Chondrocyte (in vitro differentiated cells): Measurements from ENCODE around the gene SETD9. TPM values are rescaled to one million over a fixed set of nuclear protein-coding genes. Genes with fewer than 3 reads are reported as not detected.

Experiments used
- DNase-seq: peaks from one replicate; pipeline ENCODE4 v3.0.0; 2021; ENCODE audit warnings: mixed read lengths, low spot score
- H3K27ac Mint-ChIP-seq: one replicate; pipeline ENCODE4 v1.8.0; 2021; ENCODE audit warnings: mild to moderate bottlenecking, moderate library complexity, mixed read lengths; ENCODE audit not compliant: unreplicated experiment
- H3K27me3 Mint-ChIP-seq: 2 replicates; pipeline ENCODE4 v1.8.0; 2021; ENCODE audit warnings: low read depth, mixed read lengths
- H3K36me3 Mint-ChIP-seq: 2 replicates; pipeline ENCODE4 v1.8.0; 2021; ENCODE audit warnings: low read depth, mixed read lengths
- H3K4me1 Mint-ChIP-seq: 2 replicates; pipeline ENCODE4 v1.8.0; 2021; ENCODE audit warnings: low read depth, mild to moderate bottlenecking, mixed read lengths
- H3K4me3 Mint-ChIP-seq: one replicate; pipeline ENCODE4 v1.8.0; 2021; ENCODE audit warnings: mild to moderate bottlenecking, moderate library complexity, mixed read lengths; ENCODE audit not compliant: unreplicated experiment
- H3K9me3 Mint-ChIP-seq: 2 replicates; pipeline ENCODE4 v1.8.0; 2021; ENCODE audit warnings: low read depth, mixed read lengths
- total RNA-seq: library from RNA; stranded (reverse); gene quantifications from 3 replicates; pipeline ENCODE4 v1.2.1, GENCODE V29; 2021
- TF ChIP-seq, protein P1 (sequence below): fragments of 200-600 bp; sonication (generic); IDR thresholded peaks from 2 replicates; pipeline ENCODE4 v1.5.0; 2021; ENCODE audit warnings: antibody characterized with exemption, mild to moderate bottlenecking, moderate library complexity

SETD9 gene
- total RNA-seq, 1 donor from 2014 or later, result 8.5 TPM

DNA sequence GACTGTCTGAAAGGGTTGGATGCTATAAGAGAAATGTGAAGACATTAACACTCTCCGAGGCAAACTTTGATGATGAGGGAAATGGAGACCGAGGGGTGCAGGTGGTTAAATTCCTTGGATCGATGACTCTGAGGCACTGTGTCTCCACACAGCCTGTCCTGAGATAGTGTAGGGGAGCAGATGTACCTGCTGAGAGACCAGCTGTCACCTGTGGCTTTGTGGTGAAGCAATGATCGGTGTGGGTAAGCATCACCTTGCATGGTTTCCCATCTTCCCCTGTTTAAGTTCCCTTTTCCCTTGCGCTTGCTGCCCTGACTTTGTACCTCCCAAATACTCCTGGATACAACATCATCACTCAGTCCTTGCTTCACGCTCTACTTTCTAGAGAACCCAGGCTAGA is 52.4 kb downstream of the SETD9 start:
- Mint-ChIP-seq H3K9me3 (no peaks in the 10 kb centered on the region), H3K27me3 (peaks cover 45% of the 10 kb centered on the region), H3K36me3 (no peaks in the 10 kb centered on the region), H3K4me1 (no peaks in the 10 kb centered on the region), H3K4me3 (no peak overlapping the region), H3K27ac (no peak overlapping the region)
- TF ChIP-seq, protein P1, sequence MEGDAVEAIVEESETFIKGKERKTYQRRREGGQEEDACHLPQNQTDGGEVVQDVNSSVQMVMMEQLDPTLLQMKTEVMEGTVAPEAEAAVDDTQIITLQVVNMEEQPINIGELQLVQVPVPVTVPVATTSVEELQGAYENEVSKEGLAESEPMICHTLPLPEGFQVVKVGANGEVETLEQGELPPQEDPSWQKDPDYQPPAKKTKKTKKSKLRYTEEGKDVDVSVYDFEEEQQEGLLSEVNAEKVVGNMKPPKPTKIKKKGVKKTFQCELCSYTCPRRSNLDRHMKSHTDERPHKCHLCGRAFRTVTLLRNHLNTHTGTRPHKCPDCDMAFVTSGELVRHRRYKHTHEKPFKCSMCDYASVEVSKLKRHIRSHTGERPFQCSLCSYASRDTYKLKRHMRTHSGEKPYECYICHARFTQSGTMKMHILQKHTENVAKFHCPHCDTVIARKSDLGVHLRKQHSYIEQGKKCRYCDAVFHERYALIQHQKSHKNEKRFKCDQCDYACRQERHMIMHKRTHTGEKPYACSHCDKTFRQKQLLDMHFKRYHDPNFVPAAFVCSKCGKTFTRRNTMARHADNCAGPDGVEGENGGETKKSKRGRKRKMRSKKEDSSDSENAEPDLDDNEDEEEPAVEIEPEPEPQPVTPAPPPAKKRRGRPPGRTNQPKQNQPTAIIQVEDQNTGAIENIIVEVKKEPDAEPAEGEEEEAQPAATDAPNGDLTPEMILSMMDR, result no peak
- DNase-seq, result no peak

DNA sequence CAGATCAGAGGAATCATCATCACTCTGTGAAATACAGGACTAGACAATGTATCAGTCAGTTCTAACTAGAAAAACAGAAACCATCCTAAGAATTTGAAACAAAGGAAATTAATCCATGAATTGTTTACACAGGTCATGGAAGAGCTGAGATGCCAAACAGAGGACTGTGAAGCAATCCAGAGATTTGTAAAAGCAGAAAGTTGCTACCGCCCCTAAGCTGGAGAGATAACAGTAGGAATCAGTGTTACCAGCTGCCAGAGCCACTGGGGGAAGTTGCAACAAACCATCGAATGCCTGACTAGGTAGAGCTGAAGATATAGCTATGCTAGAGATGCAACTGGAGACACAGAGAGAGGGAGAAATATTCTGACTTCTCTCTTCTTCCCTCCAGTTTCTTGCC is 52.9 kb downstream of the SETD9 start:
- H3K4me3 Mint-ChIP-seq, result no peak overlapping the region

DNA sequence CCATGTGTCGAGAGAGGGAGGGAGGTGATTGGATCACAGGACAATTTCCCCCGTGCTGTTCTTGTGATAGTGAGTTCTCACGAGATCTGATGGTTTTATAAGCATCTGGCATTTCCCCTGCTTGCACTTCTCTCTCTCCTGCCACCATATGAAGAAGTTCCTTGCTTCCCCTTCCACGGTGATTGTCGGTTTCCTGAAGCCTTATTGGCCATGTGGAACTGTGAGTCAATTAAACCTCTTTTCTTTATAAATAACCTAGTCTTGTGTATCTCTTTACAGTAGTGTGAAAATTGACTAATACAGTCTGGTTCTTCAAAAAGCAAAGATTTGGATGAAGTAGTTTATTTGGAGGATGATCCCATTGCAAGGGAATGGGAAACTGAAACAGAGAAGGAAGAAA is 53.9 kb downstream of the SETD9 start:
- DNase-seq, result no peak
- no peaks in the 10 kb centered on the region for H3K4me1 Mint-ChIP-seq
- no peaks in the 10 kb centered on the region for H3K36me3 Mint-ChIP-seq
- H3K9me3 Mint-ChIP-seq, result no peaks in the 10 kb centered on the region
- TF ChIP-seq, protein P1, result no peak
- peaks cover 42% of the 10 kb centered on the region for H3K27me3 Mint-ChIP-seq
- H3K4me3 Mint-ChIP-seq, result no peak overlapping the region
- no peak overlapping the region for H3K27ac Mint-ChIP-seq

More for the DNA sequence above, 52.9 kb downstream of the SETD9 start:
- no peaks in the 10 kb centered on the region for H3K9me3 Mint-ChIP-seq
- H3K27me3 Mint-ChIP-seq, result peaks cover 46% of the 10 kb centered on the region
- TF ChIP-seq, protein P1, result no peak
- H3K27ac Mint-ChIP-seq, result no peak overlapping the region
- no peaks in the 10 kb centered on the region for H3K4me1 Mint-ChIP-seq
- no peak for DNase-seq
- H3K36me3 Mint-ChIP-seq, result no peaks in the 10 kb centered on the region

DNA sequence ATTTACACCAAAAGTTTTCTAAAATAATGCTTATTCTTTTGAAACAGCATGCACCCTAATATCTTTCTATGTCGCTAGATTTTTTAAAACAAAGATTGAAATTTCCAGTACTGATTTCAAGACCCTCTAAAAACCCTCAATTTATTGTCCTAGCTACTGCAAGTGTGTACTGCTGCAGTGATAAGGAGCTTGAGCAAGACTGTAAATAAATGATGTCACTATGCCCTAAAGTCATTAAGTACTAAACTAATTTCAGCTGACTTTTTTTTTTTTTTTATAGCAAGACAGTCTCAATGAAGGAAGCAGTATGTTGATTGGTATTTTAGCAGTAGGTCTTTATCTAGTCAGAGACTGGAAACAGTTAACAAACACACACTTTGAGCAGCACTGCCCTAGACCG is 54.8 kb downstream of the SETD9 start:
- Mint-ChIP-seq H3K4me3 (no peak overlapping the region), H3K4me1 (no peaks in the 10 kb centered on the region), H3K9me3 (no peaks in the 10 kb centered on the region), H3K27me3 (peaks cover 34% of the 10 kb centered on the region), H3K36me3 (no peaks in the 10 kb centered on the region), H3K27ac (no peak overlapping the region)
- TF ChIP-seq, protein P1, result no peak
- no peak for DNase-seq

Other genes starting within 250 kb of the SETD9 start
- 14.2 to 14.8 TPM (median 14.6 TPM) in 3 replicates for gene MAP3K1, start 94.0 kb upstream of the SETD9 start, total RNA-seq
- gene MIER3, start 42.5 kb downstream of the SETD9 start, total RNA-seq, result 22.6 to 25.7 TPM (median 22.7 TPM) in 3 replicates